Heart right ventricle (tissue), 16 donors: ENCODE measurements around the gene SHROOM2. TPM values are rescaled to one million over a fixed set of nuclear protein-coding genes. Genes with fewer than 3 reads are reported as not detected.

Experiments
- ATAC-seq, 8 donors: fragments of 200-7000 bp; cut with Tn5 transposase; one replicate each; pipeline ENCODE4 v1.9.1; 2020; ENCODE audit warnings: mild to moderate bottlenecking in 8 of 8, moderate library complexity in 8 of 8, moderate number of reproducible peaks in 1 of 8
- DNase-seq, 2 donors: peaks; one replicate each; pipeline ENCODE4 v3.0.0-alpha.2; 2020
- H3K27ac ChIP-seq, 10 donors: fragments of 200-600 bp; sonication (generic) in 2 of 10; one replicate each; pipeline versions ENCODE4 v1.5.0 to v1.8.0; 2020 to 2022; ENCODE audit warnings: mild to moderate bottlenecking in 3 of 10
- H3K27me3 ChIP-seq, 7 donors: fragments of 200-600 bp; one replicate each; pipeline ENCODE4 v1.8.0; 2021 to 2022; ENCODE audit warnings: mild to moderate bottlenecking in 2 of 7
- H3K36me3 ChIP-seq, 9 donors: fragments of 200-600 bp; sonication (generic) in 1 of 9; one replicate each; pipeline versions ENCODE4 v1.5.0 to v1.8.0; 2020 to 2022; ENCODE audit warnings: mild to moderate bottlenecking in 2 of 9
- H3K4me1 ChIP-seq, 9 donors: fragments of 200-600 bp; sonication (generic) in 1 of 9; one replicate each; pipeline versions ENCODE4 v1.5.0 to v1.8.0; 2020 to 2022; ENCODE audit warnings: mild to moderate bottlenecking in 4 of 9
- H3K4me3 ChIP-seq, 10 donors: fragments of 200-600 bp; sonication (generic) in 2 of 10; one replicate each; pipeline versions ENCODE4 v1.5.0 to v1.8.0; 2020 to 2022; ENCODE audit warnings: mild to moderate bottlenecking in 7 of 10, moderate library complexity in 2 of 10
- H3K9me3 ChIP-seq, 11 donors: fragments of 200-600 bp in 10 of 11; sonication (generic) in 2 of 11; one replicate each; pipeline versions ENCODE4 v1.5.0 to v1.8.0; 2013 to 2022; ENCODE audit warnings: mild to moderate bottlenecking in 2 of 11, control low read depth in 1 of 11, moderate library complexity in 1 of 11
- WGBS, 2 donors: extraction: QIAGEN DNeasy Blood & Tissue Kit; methylation state at CpG; one replicate each; pipeline ENCODE4 v1.1.7; 2013; ENCODE audit warnings: inconsistent platforms in 1 of 2; 5-methylcytosine and 5-hydroxymethylcytosine counted together
- intact Hi-C, 10 donors: fragments of 100-400 bp; cut with DNase I; formaldehyde crosslinking; loops; one replicate each; pipeline versions ENCODE4 v1.11.1 to v1.14.2; 2022
- polyA plus RNA-seq, 2 donors: library from polyadenylated mRNA; stranded (reverse); fragments of 200-250 nt; gene quantifications; one replicate each; pipeline ENCODE4 v1.2.3, GENCODE V29; 2013
- total RNA-seq, 10 donors: library from RNA; stranded (reverse); fragmentation: NEBNext Ultra II Directional in 3 of 10; extraction: Animal tissue kit (Norgen Biotek cat#: 25700) in 3 of 10; gene quantifications; one replicate each; pipeline versions ENCODE4 v1.2.1 to v1.2.4, GENCODE V29; 2021 to 2023
- TF ChIP-seq, protein P1 (sequence below), 9 donors: fragments of 200-600 bp; sonication (generic) in 2 of 9; IDR thresholded peaks; one replicate each; pipeline versions ENCODE4 v1.5.0 to v1.8.0; 2021 to 2022; ENCODE audit warnings: antibody characterized with exemption in 9 of 9, mild to moderate bottlenecking in 5 of 9, moderate library complexity in 1 of 9
- donor health status: Arrhythmogenic right ventricular cardiomyopathy.
- donor health status: ischemic (EF 13 %, LVEDD 7.1; RV severe dilation, severe dysfunction).
- donor health status: healthy with polysubstance abuse.
- donor health status: DM: no; HTN: yes; CAD: no.
- donor health status: DM: no; HTN: no; CAD: no.
- donor health status: ischemic (EF 25% LVEDD 6.9; RV normal size, moderate dysfunction).
- donor health status: ischemic (EF 25% LVEDD 5.7; RV mildly dilated, moderate dysfunction).
- donor health status: healthy.
- donor health status: DM: yes; HTN: yes; CAD: no.
- donor health status: Ischemic cardiomyopathy.
- donor health status: ischemic (EF 35%, LVEDD 5.7; RV mildly dilated, moderate dysfunction).
- donor health status: nonischemic (EF 11% LVEDD 7.7; RV severe dilation, severe dysfunction).
- donor health status: DM: yes; HTN: yes; CAD: no.
- donor health status: PGD.
- donor health status: ischemic (EF 29% LVEDD 5.4; RV normal size, mild dysfunction).
- donor health status: nonischemic (EF 23%, LVEDD 6.1; RV moderate dilation, normal function).

SHROOM2 gene
- total and polyA plus RNA-seq, 12 donors: 0.13 to 1.7 (median 0.44) TPM

DNA sequence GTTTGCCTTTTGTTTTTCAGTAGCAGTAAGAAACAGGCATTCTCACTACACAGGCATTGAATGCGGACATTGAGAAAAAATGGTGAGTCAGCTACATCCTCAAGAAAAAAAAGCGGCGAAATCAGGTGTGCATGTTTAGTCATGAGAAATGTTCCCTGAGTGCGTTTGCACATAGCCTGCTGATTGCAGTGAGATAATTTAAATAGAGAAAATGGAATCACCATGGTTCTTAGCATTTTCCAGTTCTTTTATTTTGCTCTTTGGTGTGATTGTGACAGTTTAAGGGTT is 126.9 kb downstream of the SHROOM2 start:
- Histone ChIP-seq H3K36me3 (no peaks in the 10 kb centered on the region), H3K4me1 (peaks cover 0 to 6% (median 0%) of the 10 kb centered on the region in 9 donors), H3K4me3 (no peak overlapping the region), H3K27me3 (peaks cover 0 to 43% (median 0%) of the 10 kb centered on the region in 7 donors), H3K27ac (no peak overlapping the region), H3K9me3 (no peaks in the 10 kb centered on the region)
- WGBS, 2 donors: 91 to 93% methylated on average over 4 of the region's 4 CpGs
- intact Hi-C loops: no loop called here
- TF ChIP-seq, protein P1, sequence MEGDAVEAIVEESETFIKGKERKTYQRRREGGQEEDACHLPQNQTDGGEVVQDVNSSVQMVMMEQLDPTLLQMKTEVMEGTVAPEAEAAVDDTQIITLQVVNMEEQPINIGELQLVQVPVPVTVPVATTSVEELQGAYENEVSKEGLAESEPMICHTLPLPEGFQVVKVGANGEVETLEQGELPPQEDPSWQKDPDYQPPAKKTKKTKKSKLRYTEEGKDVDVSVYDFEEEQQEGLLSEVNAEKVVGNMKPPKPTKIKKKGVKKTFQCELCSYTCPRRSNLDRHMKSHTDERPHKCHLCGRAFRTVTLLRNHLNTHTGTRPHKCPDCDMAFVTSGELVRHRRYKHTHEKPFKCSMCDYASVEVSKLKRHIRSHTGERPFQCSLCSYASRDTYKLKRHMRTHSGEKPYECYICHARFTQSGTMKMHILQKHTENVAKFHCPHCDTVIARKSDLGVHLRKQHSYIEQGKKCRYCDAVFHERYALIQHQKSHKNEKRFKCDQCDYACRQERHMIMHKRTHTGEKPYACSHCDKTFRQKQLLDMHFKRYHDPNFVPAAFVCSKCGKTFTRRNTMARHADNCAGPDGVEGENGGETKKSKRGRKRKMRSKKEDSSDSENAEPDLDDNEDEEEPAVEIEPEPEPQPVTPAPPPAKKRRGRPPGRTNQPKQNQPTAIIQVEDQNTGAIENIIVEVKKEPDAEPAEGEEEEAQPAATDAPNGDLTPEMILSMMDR (IDR thresholded peaks at IDR 0.05): no peak
- DNase-seq: no peak
- ATAC-seq: no peak

DNA sequence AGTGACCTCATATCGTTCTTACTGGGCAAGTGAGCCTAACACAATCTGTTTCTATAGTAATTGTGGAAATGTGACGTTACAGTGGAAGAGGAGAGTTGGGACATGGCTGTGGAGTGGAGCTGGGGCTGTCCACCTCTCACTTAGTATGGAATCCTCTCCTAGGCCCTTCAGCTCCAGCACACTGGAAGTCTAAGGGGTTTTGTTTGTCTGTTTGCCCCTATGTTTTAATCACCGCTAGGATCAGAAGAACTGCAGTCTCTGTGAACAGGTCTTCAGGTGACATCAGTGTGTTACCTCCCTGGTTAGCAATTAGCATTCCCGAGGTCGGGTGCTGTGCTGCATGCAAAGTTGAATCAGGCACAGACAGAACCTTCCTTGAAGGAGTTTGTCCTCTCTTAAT is 131.6 kb downstream of the SHROOM2 start:
- Histone ChIP-seq H3K4me1 (no peaks in the 10 kb centered on the region), H3K27me3 (peaks cover 0 to 37% (median 0%) of the 10 kb centered on the region in 7 donors), H3K36me3 (no peaks in the 10 kb centered on the region), H3K4me3 (no peak overlapping the region), H3K27ac (no peak overlapping the region), H3K9me3 (no peaks in the 10 kb centered on the region)
- DNase-seq: no peak
- intact Hi-C loops: no loop called here
- TF ChIP-seq, protein P1 (IDR thresholded peaks at IDR 0.05): no peak
- 86 to 94% methylated on average over 5 of the region's 5 CpGs for WGBS, 2 donors
- no peak for ATAC-seq

DNA sequence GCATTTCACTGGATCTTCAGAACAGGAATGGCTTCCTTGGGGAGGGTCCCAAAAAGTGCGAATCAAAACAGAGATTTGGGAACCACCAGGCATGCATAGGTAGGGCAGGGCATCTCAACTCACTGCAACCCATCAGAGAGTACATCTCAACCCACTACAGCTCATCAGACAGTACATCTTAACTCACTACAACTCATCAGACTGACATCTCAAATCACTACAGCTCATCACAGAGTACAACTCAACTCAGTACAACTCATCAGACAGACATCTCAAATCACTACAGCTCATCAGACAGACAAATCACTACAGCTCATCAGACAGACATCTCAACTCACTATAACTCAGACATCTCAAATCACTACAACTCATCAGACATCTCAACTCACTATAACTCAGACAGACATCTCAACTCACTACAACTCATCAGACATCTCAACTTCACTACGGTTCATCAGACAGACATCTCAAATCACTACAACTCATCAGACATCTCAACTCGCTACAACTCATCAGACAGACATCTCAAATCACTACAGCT is 133.5 kb downstream of the SHROOM2 start:
- 89 to 94% methylated on average over 3 of the region's 3 CpGs for WGBS, 2 donors
- no peak overlapping the region for H3K4me3 ChIP-seq
- no peak overlapping the region for H3K27ac ChIP-seq
- intact Hi-C loops: no loop called here
- no peaks in the 10 kb centered on the region for H3K4me1 ChIP-seq
- no peaks in the 10 kb centered on the region for H3K36me3 ChIP-seq
- DNase-seq (no peak), ATAC-seq (no peak)
- TF ChIP-seq, protein P1 (IDR thresholded peaks at IDR 0.05): no peak
- no peaks in the 10 kb centered on the region for H3K9me3 ChIP-seq
- H3K27me3 ChIP-seq: peaks cover 0 to 39% (median 0%) of the 10 kb centered on the region in 7 donors

DNA sequence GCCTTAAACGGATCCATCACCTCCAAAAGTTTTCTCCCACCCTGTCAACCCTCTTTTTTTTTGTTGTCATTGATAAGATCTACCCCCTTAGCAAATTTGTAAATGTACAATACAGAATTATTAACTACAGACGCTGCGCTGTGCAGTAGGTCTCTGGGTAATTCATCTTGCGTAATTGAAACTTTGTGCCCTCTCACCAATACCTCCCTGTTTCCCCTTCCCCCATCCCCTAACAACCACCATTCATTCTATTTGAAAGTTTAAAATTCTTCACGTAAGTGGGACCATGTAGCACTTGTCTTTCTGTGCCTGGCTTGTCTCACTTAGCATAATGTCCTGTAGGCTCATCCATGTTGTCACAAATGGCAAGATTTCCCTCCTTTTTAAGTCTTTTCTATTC is 135.2 kb downstream of the SHROOM2 start:
- Histone ChIP-seq H3K27me3 (peaks cover 0 to 24% (median 0%) of the 10 kb centered on the region in 7 donors), H3K27ac (no peak overlapping the region), H3K4me1 (no peaks in the 10 kb centered on the region), H3K4me3 (no peak overlapping the region), H3K36me3 (no peaks in the 10 kb centered on the region), H3K9me3 (no peaks in the 10 kb centered on the region)
- 93 to 95% methylated on average over 5 of the region's 5 CpGs for WGBS, 2 donors
- no peak for ATAC-seq
- no peak for DNase-seq
- intact Hi-C loops: no loop called here
- TF ChIP-seq, protein P1 (IDR thresholded peaks at IDR 0.05): no peak
